T-helper 2 cell treated with Interferon-gamma antibody and Interleukin-4, amounts not matched to agents 5 μg/mL and 100 μg/mL, for 36 hours (primary cell): ENCODE results near the gene LMF2.

ENCODE experiments used
- DNase-seq: peaks from one replicate; pipeline ENCODE4 v3.0.0; 2021; ENCODE audit warnings: low spot score
- H3K27ac Mint-ChIP-seq: one replicate; pipeline ENCODE4 v1.8.0; 2021; ENCODE audit warnings: mild to moderate bottlenecking, mixed read lengths
- H3K27me3 Mint-ChIP-seq: one replicate; pipeline ENCODE4 v1.8.0; 2021; ENCODE audit warnings: low read depth, mixed read lengths
- H3K36me3 Mint-ChIP-seq: one replicate; pipeline ENCODE4 v1.8.0; 2021; ENCODE audit warnings: low read depth, mixed read lengths
- H3K4me1 Mint-ChIP-seq: one replicate; pipeline ENCODE4 v1.8.0; 2021; ENCODE audit warnings: low read depth, mixed read lengths
- H3K4me3 Mint-ChIP-seq: one replicate; pipeline ENCODE4 v1.8.0; 2022; ENCODE audit warnings: mild to moderate bottlenecking, moderate library complexity, mixed read lengths
- H3K9me3 Mint-ChIP-seq: one replicate; pipeline ENCODE4 v1.8.0; 2021; ENCODE audit warnings: mixed read lengths

The LMF2 gene

GRCh38 chr22:50454556-50455075 is 52.9 kb downstream of the LMF2 start:
- Mint-ChIP-seq H3K36me3 (peaks cover 42% of the 10 kb centered on the region), H3K27ac (no peak overlapping the region), H3K4me1 (no peaks in the 10 kb centered on the region), H3K4me3 (no peak overlapping the region), H3K9me3 (no peaks in the 10 kb centered on the region), H3K27me3 (no peaks in the 10 kb centered on the region)
- DNase-seq: no peak
